DND-41 (cell line): Measurements from ENCODE around the gene SPATA31C2.
"Not testable (repeated sequence)": the region's sequence is repeated elsewhere in the genome, so short reads cannot be mapped to it uniquely, and the experiment has no call there.

Experiments
- CTCF ChIP-seq: IDR thresholded peaks from 2 replicates; pipeline ENCODE4 v1.5.1; 2012; ENCODE audit warnings: borderline replicate concordance, low read length, moderate library complexity, mild to moderate bottlenecking; ENCODE audit not compliant: poor library complexity, severe bottlenecking; ENCODE audit errors: extremely low read depth
- EZH2 ChIP-seq: IDR thresholded peaks from 3 replicates; pipeline ENCODE4 v1.6.1; 2012; ENCODE audit warnings: borderline replicate concordance, low read depth, mild to moderate bottlenecking, moderate library complexity, low read length, inconsistent platforms; ENCODE audit not compliant: severe bottlenecking

GRCh38 chr9:88114968-88115612, 23.2 kb downstream of the SPATA31C2 start:
- not testable (repeated sequence) for TF ChIP-seq CTCF, EZH2
